H1 (cell line): Measurements from ENCODE around the gene NR1I3. TPM values are rescaled to one million over a fixed set of nuclear protein-coding genes. Genes with fewer than 3 reads are reported as not detected.
A peak's percentile ranks its signal among the peaks of the same experiment; 100 is the strongest.

Experiments used
- CTCF ChIA-PET: fragments of 300-600 bp; sonication (Branson Sonifier 250); formaldehyde crosslinking; loops from one replicate; lab custom pipeline; 2021; ENCODE audit not compliant: partially characterized antibody; lab: Charles Lee
- POLR2A ChIA-PET: fragments of 300-600 bp; sonication (Branson Sonifier 250); formaldehyde crosslinking; loops from one replicate; lab custom pipeline; 2021; ENCODE audit warnings: inconsistent platforms; ENCODE audit not compliant: partially characterized antibody; lab: Charles Lee
- DNase-seq, 2 experiments: peaks; one replicate each; pipeline versions ENCODE4 v3.0.0 to v3.0.0-alpha.2; 2010 to 2022; ENCODE audit warnings: low spot score in 2 of 2, low read depth in 1 of 2, mixed read lengths in 1 of 2
- FAIRE-seq: peaks from 2 replicates; lab custom pipeline; 2011; peaks lifted over from hg19 to GRCh38; lab: Jason Lieb, UNC
- H2AFZ ChIP-seq: 2 replicates; pipeline ENCODE4 v1.8.1; 2012; ENCODE audit warnings: low read length, inconsistent platforms
- H2AK5ac ChIP-seq: 2 replicates; pipeline ENCODE4 v1.6.1; 2013; ENCODE audit warnings: low read depth, low read length
- H2BK120ac ChIP-seq: replicated peaks from 2 replicates; pipeline ENCODE3; 2013; ENCODE audit warnings: low read depth, low read length, inconsistent platforms
- H2BK12ac ChIP-seq: 2 replicates; pipeline ENCODE4 v1.6.1; 2013; ENCODE audit warnings: low read depth, low read length
- H2BK15ac ChIP-seq: 2 replicates; pipeline ENCODE4 v1.6.1; 2013; ENCODE audit warnings: low read length
- H2BK20ac ChIP-seq: 2 replicates; pipeline ENCODE4 v1.6.1; 2013; ENCODE audit warnings: low read length
- H2BK5ac ChIP-seq: 2 replicates; pipeline ENCODE4 v1.6.1; 2013; ENCODE audit warnings: low read depth, low read length
- H3K14ac ChIP-seq: 2 replicates; pipeline ENCODE4 v1.6.1; 2013; ENCODE audit warnings: inconsistent platforms; ENCODE audit not compliant: insufficient read length
- H3K18ac ChIP-seq: 2 replicates; pipeline ENCODE4 v1.6.1; 2013; ENCODE audit warnings: low read length; ENCODE audit errors: extremely low read depth
- H3K23ac ChIP-seq: 2 replicates; pipeline ENCODE4 v1.6.1; 2013; ENCODE audit warnings: inconsistent platforms; ENCODE audit not compliant: insufficient read length
- H3K23me2 ChIP-seq: 2 replicates; pipeline ENCODE4 v1.6.1; 2013; ENCODE audit warnings: low read depth, low read length
- H3K27ac ChIP-seq: 2 replicates; pipeline ENCODE4 v1.6.1; 2011; ENCODE audit warnings: low read depth, low read length, inconsistent platforms
- H3K27me3 ChIP-seq, 4 experiments: replicated peaks in 1 of 4; 1 replicate in 1 of 4; 2 replicates in 3 of 4; pipeline versions ENCODE4 v1.6.1 to v1.8.1; 2011 to 2013; ENCODE audit warnings: low read length in 3 of 4, mild to moderate bottlenecking in 3 of 4, inconsistent platforms in 2 of 4, mixed read lengths in 2 of 4, moderate library complexity in 1 of 4; ENCODE audit not compliant: control insufficient read depth in 3 of 4, insufficient read depth in 3 of 4; ENCODE audit errors: extremely low read depth in 1 of 4
- H3K36me3 ChIP-seq, 4 experiments: 2 replicates each; pipeline versions ENCODE4 v1.6.1 to v1.8.1; 2011 to 2013; ENCODE audit warnings: mild to moderate bottlenecking in 4 of 4, low read length in 3 of 4, moderate library complexity in 2 of 4, control low read depth in 1 of 4, inconsistent platforms in 1 of 4; ENCODE audit not compliant: insufficient read depth in 4 of 4, control insufficient read depth in 2 of 4
- H3K4ac ChIP-seq: replicated peaks from 2 replicates; pipeline ENCODE3; 2013; ENCODE audit warnings: low read length, low read depth, mixed read lengths, inconsistent platforms; ENCODE audit not compliant: insufficient read length
- H3K4me1 ChIP-seq, 4 experiments: replicated peaks in 1 of 4; 1 replicate in 1 of 4; 2 replicates in 3 of 4; pipeline versions ENCODE4 v1.6.1 to v1.8.1; 2011 to 2013; ENCODE audit warnings: low read length in 3 of 4, inconsistent platforms in 2 of 4, mixed read lengths in 1 of 4; ENCODE audit not compliant: insufficient read depth in 4 of 4, control insufficient read depth in 3 of 4
- H3K4me2 ChIP-seq, 2 experiments: 2 replicates each; pipeline versions ENCODE4 v1.6.1 to v1.8.1; 2011 to 2013; ENCODE audit warnings: low read depth in 2 of 2, low read length in 2 of 2, control low read depth in 1 of 2, inconsistent platforms in 1 of 2, mild to moderate bottlenecking in 1 of 2; ENCODE audit not compliant: insufficient read depth in 1 of 2
- H3K4me3 ChIP-seq, 4 experiments: fragments of 200-600, 300-600 bp in 1 of 4; sonication (generic), shearing (Covaris generic), sonication (Bioruptor Twin) in 1 of 4; 2 replicates each; pipeline versions ENCODE4 v1.5.1 to v1.8.1; 2011 to 2016; ENCODE audit warnings: low read length in 4 of 4, low read depth in 3 of 4, control low read depth in 2 of 4, inconsistent platforms in 2 of 4, mild to moderate bottlenecking in 2 of 4, mixed read lengths in 1 of 4, moderate library complexity in 1 of 4; ENCODE audit not compliant: insufficient read depth in 2 of 4; ENCODE audit errors: extremely low read depth in 1 of 4
- H3K56ac ChIP-seq: replicated peaks from 2 replicates; pipeline ENCODE3; 2013; ENCODE audit warnings: low read depth, mild to moderate bottlenecking, mixed read lengths, low read length, inconsistent platforms; ENCODE audit not compliant: insufficient read length
- H3K79me1 ChIP-seq: 2 replicates; pipeline ENCODE4 v1.6.1; 2013; ENCODE audit warnings: low read depth, low read length, control low read depth
- H3K79me2 ChIP-seq, 2 experiments: 2 replicates each; pipeline versions ENCODE4 v1.6.1 to v1.8.1; 2012 to 2013; ENCODE audit warnings: low read length in 2 of 2, mild to moderate bottlenecking in 2 of 2, inconsistent platforms in 1 of 2; ENCODE audit not compliant: insufficient read depth in 2 of 2, control insufficient read depth in 1 of 2
- H3K9ac ChIP-seq, 4 experiments: replicated peaks in 1 of 4; 1 replicate in 1 of 4; 2 replicates in 3 of 4; pipeline versions ENCODE4 v1.6.1 to v1.8.1; 2011 to 2013; ENCODE audit warnings: low read depth in 3 of 4, low read length in 3 of 4, control low read depth in 2 of 4, mild to moderate bottlenecking in 2 of 4, moderate library complexity in 2 of 4, inconsistent platforms in 1 of 4; ENCODE audit errors: extremely low read depth in 1 of 4
- H3K9me3 ChIP-seq, 2 experiments: 2 replicates each; pipeline versions ENCODE4 v1.6.1 to v1.8.1; 2012 to 2013; ENCODE audit warnings: mild to moderate bottlenecking in 2 of 2, moderate library complexity in 2 of 2, control low read depth in 1 of 2, inconsistent platforms in 1 of 2, low read depth in 1 of 2, low read length in 1 of 2, mixed read lengths in 1 of 2; ENCODE audit not compliant: insufficient read depth in 2 of 2
- H4K20me1 ChIP-seq, 2 experiments: replicated peaks in 1 of 2; 2 replicates each; pipeline versions ENCODE3 to v1.8.1; 2011 to 2013; ENCODE audit warnings: inconsistent platforms in 2 of 2, low read length in 2 of 2, mild to moderate bottlenecking in 1 of 2; ENCODE audit not compliant: insufficient read depth in 2 of 2, control insufficient read depth in 1 of 2
- H4K5ac ChIP-seq: 2 replicates; pipeline ENCODE4 v1.6.1; 2013; ENCODE audit warnings: low read length, low read depth, mixed read lengths, inconsistent platforms; ENCODE audit not compliant: insufficient read length
- H4K8ac ChIP-seq: 2 replicates; pipeline ENCODE4 v1.8.0; 2013; ENCODE audit warnings: mild to moderate bottlenecking, moderate library complexity, low read length, inconsistent platforms; ENCODE audit not compliant: insufficient read depth; ENCODE audit errors: extremely low read depth
- H4K91ac ChIP-seq: replicated peaks from 2 replicates; pipeline ENCODE3; 2013; ENCODE audit warnings: low read length, mixed read lengths, inconsistent platforms; ENCODE audit not compliant: insufficient read length
- CREB1 ChIP-seq: IDR thresholded peaks from 2 replicates; pipeline ENCODE4 v1.6.1; 2012; ENCODE audit warnings: inconsistent platforms
- EP300 ChIP-seq, 2 experiments: IDR thresholded peaks; 1 replicate in 1 of 2; 2 replicates in 1 of 2; pipeline ENCODE4 v1.6.1; 2011 to 2012; ENCODE audit warnings: low read depth in 2 of 2, low read length in 2 of 2, mild to moderate bottlenecking in 2 of 2, borderline replicate concordance in 1 of 2, inconsistent platforms in 1 of 2, moderate library complexity in 1 of 2
- GABPA ChIP-seq: IDR thresholded peaks from 2 replicates; pipeline ENCODE4 v1.6.1; 2011; ENCODE audit warnings: mild to moderate bottlenecking, low read length, moderate library complexity, borderline replicate concordance; ENCODE audit not compliant: insufficient read depth
- JUND ChIP-seq: IDR thresholded peaks from 2 replicates; pipeline ENCODE4 v1.6.1; 2011; ENCODE audit warnings: mild to moderate bottlenecking, improper control_type of control experiment, low read length
- KDM5A ChIP-seq: fragments of 200-600 bp; IDR thresholded peaks from 2 replicates; pipeline ENCODE4 v1.7.1; 2012; ENCODE audit warnings: mild to moderate bottlenecking, low read length, inconsistent platforms, mixed read lengths
- RAD21 ChIP-seq, 2 experiments: IDR thresholded peaks in 1 of 2; conservative IDR thresholded peaks in 1 of 2; 2 replicates each; pipeline ENCODE4 v1.6.1; 2011; ENCODE audit warnings: low read depth in 2 of 2, low read length in 2 of 2, improper control_type of control experiment in 1 of 2, inconsistent platforms in 1 of 2, mild to moderate bottlenecking in 1 of 2, moderate library complexity in 1 of 2
- SIN3A ChIP-seq, 2 experiments: IDR thresholded peaks in 1 of 2; conservative IDR thresholded peaks in 1 of 2; 2 replicates each; pipeline ENCODE4 v1.6.1; 2011 to 2012; ENCODE audit warnings: low read length in 2 of 2, improper control_type of control experiment in 1 of 2, low read depth in 1 of 2, mild to moderate bottlenecking in 1 of 2
- TCF12 ChIP-seq: IDR thresholded peaks from 2 replicates; pipeline ENCODE4 v1.6.1; 2011; ENCODE audit warnings: low read depth, mild to moderate bottlenecking, low read length
- YY1 ChIP-seq: IDR thresholded peaks from 2 replicates; pipeline ENCODE4 v1.6.1; 2011; ENCODE audit warnings: low read depth, mild to moderate bottlenecking, low read length
- WGBS, 2 experiments: shearing (Covaris generic) in 1 of 2; methylation state at CpG; one replicate each; pipeline versions ENCODE4 v1.1.6 to v1.1.7; 2013 to 2015; ENCODE audit warnings: low lambda C conversion rate in 2 of 2, mixed read lengths in 2 of 2, inconsistent platforms in 1 of 2, low coverage in 1 of 2, missing lambda C conversion rate in 1 of 2; ENCODE audit not compliant: insufficient replicate concordance in 2 of 2, insufficient coverage in 1 of 2, insufficient read length in 1 of 2; ENCODE audit errors: extremely low coverage in 1 of 2, missing lambda C conversion rate in 1 of 2; 5-methylcytosine and 5-hydroxymethylcytosine counted together
- polyA plus RNA-seq, 7 experiments: library from polyadenylated mRNA; depleted of rRNA in 3 of 7; stranded (reverse) in 5 of 7; unstranded in 2 of 7; fragments of >200 nt in 5 of 7; fragments of 200-250 nt in 2 of 7; gene quantifications; 1 replicate in 5 of 7; 2 replicates in 1 of 7; 4 replicates in 1 of 7; pipeline versions ENCODE4 v1.2.1 to v1.2.3, GENCODE V29; 2011 to 2013; ENCODE audit warnings: missing spikeins in 2 of 7, mixed read lengths in 2 of 7
- total RNA-seq: library from RNA; stranded (reverse); fragmentation: NEBNext Ultra II Directional; extraction: Animal tissue kit (Norgen Biotek cat#: 25700); gene quantifications from 2 replicates; pipeline ENCODE4 v1.2.1, GENCODE V29; 2021
- TF ChIP-seq, protein P1 (sequence below): IDR thresholded peaks from 2 replicates; pipeline ENCODE4 v1.6.1; 2011; ENCODE audit warnings: low read length, improper control_type of control experiment

NR1I3 gene
- total and polyA plus RNA-seq, 2 of the 8 experiments (the other 6 are each of a cell fraction or from before 2014, with no cell fraction given) = not detected

GRCh38 chr1:161209790-161210409, 28.1 kb downstream of the NR1I3 start:
- Histone ChIP-seq H3K36me3 (peaks cover 38 to 73% (median 61%) of the 10 kb centered on the region in 4 experiments), H3K23ac (no peak overlapping the region), H3K4me3 (no peak overlapping the region), H3K79me1 (no peaks in the 10 kb centered on the region), H3K27ac (0 out of 2 replicates have a peak overlapping the region, but pooled peaks have one; percentile 5), H4K20me1 (peaks cover 1 to 11% of the 10 kb centered on the region in 2 experiments), H2BK15ac (no peak overlapping the region), H2BK5ac (no peak overlapping the region), H2BK20ac (no peak overlapping the region), H2AK5ac (no peak overlapping the region), H3K27me3 (no peaks in the 10 kb centered on the region), H3K23me2 (no peaks in the 10 kb centered on the region), H2BK12ac (no peak overlapping the region), H3K9me3 (no peaks in the 10 kb centered on the region), H3K56ac (no peak overlapping the region), H2AFZ (no peak overlapping the region), H4K5ac (no peak overlapping the region), H3K18ac (no peak overlapping the region), H3K14ac (no peak overlapping the region), H3K79me2 (no peaks in the 10 kb centered on the region), H3K9ac (no peak overlapping the region), H2BK120ac (no peak overlapping the region), H3K4ac (no peak overlapping the region), H3K4me2 (no peak overlapping the region), H3K4me1 (peaks cover 0 to 4% (median 1%) of the 10 kb centered on the region in 4 experiments; a peak in 4 of 7 replicates), H4K8ac (no peak overlapping the region), H4K91ac (no peak overlapping the region)
- CTCF ChIA-PET = interaction anchor here (0.6 to 23.7 kb wide), 13 partner anchors 5 to 171 kb away, joined by 3 to 427 read pairs (median 9); partner anchors contain the start of genes ADAMTS4, APOA2, FCER1G and NDUFS2
- DNase-seq (peak; percentile 67 to 92), FAIRE-seq (peak; percentile 62)
- POLR2A ChIA-PET = interaction anchor here (0.6 to 2.0 kb wide), 4 partner anchors 10 to 91 kb away, joined by 3 to 6 read pairs (median 4); partner anchors contain the start of gene USP21
- 63% methylated on average over 11 of the region's 11 CpGs; no CpG with 5 or more reads in 1 of the 2 experiments for WGBS, 2 experiments
- TF ChIP-seq GABPA (0 out of 2 replicates have a peak, but pooled peaks have one; percentile 61), YY1 (0 out of 2 replicates have a peak, but pooled peaks have one; percentile 33), TCF12 (0 out of 2 replicates have a peak, but pooled peaks have one; percentile 17), KDM5A (peak; percentile 32; the same call in 1 of the 2 replicates), SIN3A (conservative IDR thresholded peaks at IDR 0.05 in 1 of 2, IDR thresholded peaks at IDR 0.05 in 1 of 2; ENCODE audit: low read depth in 1 of 2, low read length in 2 of 2) (no peak), RAD21 (IDR thresholded peaks at IDR 0.05 in 1 of 2, conservative IDR thresholded peaks at IDR 0.05 in 1 of 2; ENCODE audit: low read depth in 2 of 2, low read length in 2 of 2) (peak; percentile 94 to 98), CREB1 (peak; percentile 31; the same call in 1 of the 2 replicates), EP300 (IDR thresholded peaks at IDR 0.05; ENCODE audit: borderline replicate concordance in 1 of 2, low read depth in 2 of 2, low read length in 2 of 2) (0 out of 3 replicates have a peak, but pooled peaks of 1 of the 2 experiments have one; percentile 41), JUND (0 out of 2 replicates have a peak, but pooled peaks have one; percentile 46)
- TF ChIP-seq, protein P1, sequence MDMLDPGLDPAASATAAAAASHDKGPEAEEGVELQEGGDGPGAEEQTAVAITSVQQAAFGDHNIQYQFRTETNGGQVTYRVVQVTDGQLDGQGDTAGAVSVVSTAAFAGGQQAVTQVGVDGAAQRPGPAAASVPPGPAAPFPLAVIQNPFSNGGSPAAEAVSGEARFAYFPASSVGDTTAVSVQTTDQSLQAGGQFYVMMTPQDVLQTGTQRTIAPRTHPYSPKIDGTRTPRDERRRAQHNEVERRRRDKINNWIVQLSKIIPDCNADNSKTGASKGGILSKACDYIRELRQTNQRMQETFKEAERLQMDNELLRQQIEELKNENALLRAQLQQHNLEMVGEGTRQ = no peak
